ENCODE results near the gene NEK7.

GRCh38 chr1:198116069-198116468 lies 40.7 kb upstream of the NEK7 start:
- TF ChIP-seq MXI1 (conservative IDR thresholded peaks at IDR 0.05; ENCODE audit: poor library complexity, severe bottlenecking): no peak
- no peak for TF ChIP-seq CTCF (IDR thresholded peaks at IDR 0.05; ENCODE audit: poor library complexity, severe bottlenecking)
- TF ChIP-seq TAF1 (IDR thresholded peaks at IDR 0.05; ENCODE audit: low read depth): no peak
- no peak for TF ChIP-seq EP300 (conservative IDR thresholded peaks at IDR 0.05; ENCODE audit: poor library complexity, severe bottlenecking)
- no peak for TF ChIP-seq EZH2 (IDR thresholded peaks at IDR 0.05; ENCODE audit: borderline replicate concordance, insufficient read depth, low read length, poor library complexity, severe bottlenecking)
- no peak for TF ChIP-seq REST (IDR thresholded peaks at IDR 0.05; ENCODE audit: borderline replicate concordance)
- TF ChIP-seq RAD21 (conservative IDR thresholded peaks at IDR 0.05): no peak
- TF ChIP-seq POLR2AphosphoS5 (IDR thresholded peaks at IDR 0.05): no peak
- no peak for TF ChIP-seq SMC3 (conservative IDR thresholded peaks at IDR 0.05; ENCODE audit: poor library complexity)

All from neural cell (in vitro differentiated cells).